ENCODE measurements around the gene AACS.
"Not testable (repeated sequence)": the region's sequence is repeated elsewhere in the genome, so short reads cannot be mapped to it uniquely, and the experiment has no call there.

Gene AACS

GRCh38 chr12:125092108-125092871 lies 27.1 kb downstream of the AACS start:
- DNase-seq (ENCODE audit: low read depth in 2 of 2) = no peak

DNA sequence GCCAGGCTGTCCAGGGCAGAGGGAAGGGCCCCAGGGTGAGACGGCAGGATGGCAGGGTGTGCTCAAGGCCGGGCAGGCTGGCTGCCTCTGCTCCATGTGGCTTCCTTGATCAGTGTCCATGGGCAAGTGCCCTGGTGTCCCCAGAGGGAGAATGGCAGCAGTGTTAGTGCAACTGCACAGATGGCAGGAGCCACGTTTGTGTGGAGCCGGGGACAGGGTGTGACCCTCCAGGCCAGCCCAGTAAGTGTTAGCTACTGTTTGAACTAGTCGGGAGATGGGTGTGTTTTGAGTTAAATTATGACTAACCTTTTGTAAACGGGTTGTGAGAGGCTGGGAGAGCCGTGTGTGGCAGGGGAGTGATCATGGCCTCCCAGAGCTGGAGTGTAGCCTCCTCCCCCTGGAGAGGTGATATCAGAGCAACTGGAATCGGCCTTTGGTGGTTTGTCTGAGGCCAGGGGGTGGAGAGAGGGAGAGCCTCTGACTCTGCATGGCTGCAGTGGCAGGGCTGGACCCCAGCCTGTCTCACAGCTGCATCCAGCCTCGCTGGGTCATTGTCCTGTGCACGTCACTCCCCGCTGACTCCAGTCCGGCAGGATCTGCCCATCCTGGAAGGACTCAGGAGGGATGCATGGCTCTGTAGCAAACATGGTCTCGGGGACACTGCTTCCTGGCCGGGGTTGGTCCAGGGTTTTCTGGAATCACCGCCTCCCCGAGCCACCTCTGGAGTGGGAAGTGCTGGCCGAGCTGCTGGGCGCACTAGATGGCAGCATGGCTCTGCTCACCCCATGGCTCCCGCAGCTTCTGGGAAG lies 27.8 kb downstream of the AACS start:
- DNase-seq (ENCODE audit: low read depth in 2 of 2) = no peak

GRCh38 chr12:125093681-125094330 lies 28.6 kb downstream of the AACS start:
- no peak for DNase-seq (ENCODE audit: low read depth in 2 of 2)

- no peak for DNase-seq (ENCODE audit: low read depth in 2 of 2)
Observed at GRCh38 chr12:125096894-125097293, 31.7 kb downstream of the AACS start.

GRCh38 chr12:125097427-125097826 lies 32.2 kb downstream of the AACS start:
- no peak for DNase-seq (ENCODE audit: low read depth in 2 of 2)

DNA sequence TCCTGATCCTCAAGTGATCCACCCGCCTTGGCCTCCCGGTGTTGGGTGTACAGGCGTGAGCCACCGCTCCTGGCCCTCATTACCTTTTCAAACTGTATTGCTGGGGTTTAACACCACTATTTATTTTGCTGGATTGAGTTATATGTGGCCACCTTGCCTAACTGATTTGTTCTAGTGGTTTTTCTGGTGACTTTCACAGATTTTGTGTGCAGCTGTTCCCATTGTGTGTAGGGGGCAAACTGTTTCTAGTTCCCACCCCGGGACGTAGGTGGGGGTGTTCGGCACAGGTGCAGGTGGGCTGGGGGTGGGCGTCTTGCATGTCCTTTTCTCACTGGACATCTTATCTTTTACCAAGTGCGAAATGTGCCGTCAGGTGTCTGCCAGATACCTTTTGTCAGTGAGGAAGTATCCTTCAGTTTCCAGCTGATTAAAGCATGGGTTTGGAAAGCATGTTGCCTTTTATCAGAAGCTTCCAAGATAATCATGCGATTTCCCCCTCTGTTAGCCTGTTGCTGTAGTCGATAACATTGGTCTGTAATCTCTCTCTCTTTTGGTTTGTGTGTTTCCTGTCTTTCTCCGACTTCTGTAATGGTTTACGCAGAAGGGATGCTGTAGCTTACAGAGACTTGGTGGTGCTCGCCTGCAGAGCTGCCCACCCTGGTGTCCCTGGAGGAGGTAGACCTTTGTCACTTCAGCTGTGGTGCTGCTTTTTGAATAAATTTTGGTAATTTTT lies 33.6 kb downstream of the AACS start:
- DNase-seq (ENCODE audit: low read depth in 2 of 2) = no peak

DNA sequence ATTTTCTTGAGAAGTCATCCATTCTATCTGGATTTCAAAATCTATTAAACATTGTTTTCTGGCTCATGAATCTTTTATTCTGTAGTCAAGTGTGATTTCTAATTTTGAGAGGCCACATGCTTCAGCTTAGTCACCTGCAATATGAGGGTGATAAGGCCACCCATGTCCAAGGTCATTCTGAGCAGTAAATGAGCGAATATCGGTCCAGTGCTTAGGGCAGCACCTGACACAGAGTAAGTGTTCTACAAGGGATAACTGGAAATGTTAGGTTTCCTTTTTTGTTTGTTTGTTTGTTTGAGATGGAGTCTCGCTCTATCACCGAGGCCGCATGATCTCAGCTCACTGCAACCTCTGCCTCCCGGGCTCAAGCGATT lies 34.2 kb downstream of the AACS start:
- DNase-seq (ENCODE audit: low read depth in 2 of 2) = no peak

DNA sequence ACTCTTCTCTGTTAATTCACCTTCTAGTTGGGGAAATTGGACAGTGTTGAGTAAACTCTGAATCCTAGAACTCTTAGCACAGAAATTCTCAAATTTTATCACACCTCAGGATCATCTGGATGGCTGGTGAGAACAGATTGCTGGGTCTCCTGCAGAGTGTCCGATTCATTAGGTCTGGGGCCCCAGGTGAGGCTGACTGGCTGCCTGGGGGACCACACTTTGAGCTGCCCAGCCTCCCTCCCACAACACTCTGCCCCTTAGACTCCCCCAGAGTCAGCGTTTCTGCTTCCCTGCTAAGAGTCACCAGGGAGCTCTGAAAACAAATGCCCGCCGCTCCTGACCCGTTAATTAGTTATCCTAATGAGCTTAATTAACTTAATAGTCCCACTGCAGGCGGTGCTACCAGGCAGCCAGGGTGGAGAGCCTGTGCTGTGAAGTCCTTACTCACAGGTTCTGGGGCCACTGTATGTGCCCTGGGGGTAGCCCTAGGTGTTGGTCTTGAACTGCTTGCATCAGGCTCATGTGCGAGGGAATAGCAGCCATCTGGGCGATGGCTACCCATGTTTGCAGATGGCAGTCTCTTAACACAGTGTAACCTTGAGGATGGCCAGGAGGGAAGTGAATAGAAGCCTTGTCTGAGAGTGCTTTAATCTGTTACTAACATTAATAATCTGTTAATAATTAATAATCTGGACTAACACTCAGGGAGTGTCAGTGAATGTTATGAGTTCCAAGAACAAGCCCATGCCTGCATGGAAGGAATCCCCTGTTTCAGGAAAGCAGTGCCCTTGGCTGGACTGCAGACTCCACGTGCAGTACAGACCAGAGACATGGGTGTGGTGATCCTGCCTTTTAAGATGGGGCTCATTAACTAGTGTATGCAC lies 35.6 kb downstream of the AACS start:
- DNase-seq (ENCODE audit: low read depth in 2 of 2) = no peak

DNA sequence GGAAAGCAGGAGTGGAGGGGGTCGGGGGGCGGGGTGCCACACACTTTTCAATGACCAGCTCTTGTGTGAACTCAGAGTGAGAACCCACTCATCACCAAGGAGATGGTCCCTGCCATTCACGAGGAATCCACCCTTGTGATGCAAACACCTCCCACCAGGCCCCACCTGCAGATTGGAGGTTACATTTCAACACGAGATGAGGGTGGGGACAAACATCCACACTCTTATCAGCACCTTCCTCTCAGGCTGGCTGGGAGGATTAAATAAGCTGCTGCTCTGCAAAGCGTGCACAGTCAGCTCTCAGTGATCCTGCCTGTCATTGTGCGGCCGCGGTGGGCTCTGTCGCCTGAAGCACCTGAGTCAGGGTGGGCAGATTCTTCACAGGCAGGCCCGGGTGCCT lies 39.7 kb downstream of the AACS start:
- DNase-seq (ENCODE audit: low read depth in 2 of 2) = no peak

- DNase-seq (ENCODE audit: low read depth in 2 of 2) = no peak
Observed at GRCh38 chr12:125105600-125105999, 40.4 kb downstream of the AACS start.

GRCh38 chr12:125110641-125111360 lies 45.6 kb downstream of the AACS start:
- DNase-seq (ENCODE audit: low read depth in 2 of 2) = no peak

DNA sequence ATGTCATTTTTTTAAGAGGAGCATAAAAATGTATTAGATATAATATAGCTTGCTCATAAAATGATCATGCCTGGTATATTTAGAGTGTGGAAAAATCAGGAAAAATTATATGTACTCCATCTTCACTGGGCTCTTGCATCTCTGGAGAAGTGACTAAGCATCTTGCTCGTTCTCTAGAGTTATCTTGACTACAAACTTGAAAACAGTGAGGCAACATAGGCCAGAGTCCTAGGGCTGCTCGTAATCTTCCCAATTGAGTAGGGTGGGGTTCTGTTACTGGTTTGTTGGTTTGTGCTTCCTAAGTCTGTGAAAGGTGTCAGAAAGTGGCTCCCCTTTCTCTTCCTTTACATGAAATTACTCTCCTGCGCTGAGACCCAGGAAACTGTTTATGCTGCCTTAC lies 46.2 kb downstream of the AACS start:
- no peak for DNase-seq (ENCODE audit: low read depth in 2 of 2)

DNA sequence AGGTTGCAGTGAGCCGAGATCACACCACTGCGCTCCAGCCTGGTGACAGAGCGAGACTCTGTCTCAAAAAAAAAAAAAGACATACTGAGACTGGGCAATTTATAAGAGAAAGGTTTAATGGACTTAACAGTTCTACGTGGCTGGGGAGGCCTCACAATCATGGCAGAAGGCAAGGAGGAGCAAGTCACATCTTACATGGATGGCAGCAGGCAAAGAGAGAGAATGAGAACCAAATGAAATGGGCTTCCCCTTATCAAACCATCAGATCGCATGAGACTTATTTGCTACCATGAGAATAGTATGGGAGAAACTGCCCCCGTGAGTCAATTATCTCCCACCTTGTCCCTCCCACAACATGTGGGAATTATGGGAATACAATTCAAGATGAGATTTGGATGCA lies 47.4 kb downstream of the AACS start:
- not testable (repeated sequence) for DNase-seq (ENCODE audit: low read depth in 2 of 2)

DNA sequence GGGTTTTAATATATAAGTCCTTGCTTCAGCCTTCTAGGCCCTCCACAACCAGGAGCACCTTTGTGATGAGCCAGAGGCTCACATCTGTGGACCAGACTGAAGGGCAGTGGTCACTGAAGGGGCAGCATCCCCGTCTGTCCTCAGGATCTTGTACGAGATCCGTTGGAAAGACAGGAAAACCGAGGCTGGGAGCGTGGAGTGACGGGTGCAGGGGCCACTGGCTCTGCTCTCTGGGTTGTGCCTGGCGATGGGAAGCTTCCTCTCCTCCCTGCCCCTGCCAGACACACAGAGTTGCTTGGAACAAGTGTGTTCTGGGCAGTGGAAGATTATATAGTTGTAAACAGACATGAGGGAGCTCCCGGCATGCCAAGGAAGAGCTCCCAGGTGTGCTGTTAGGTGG lies 48.0 kb downstream of the AACS start:
- no peak for DNase-seq (ENCODE audit: low read depth in 2 of 2)

- DNase-seq (ENCODE audit: low read depth in 2 of 2) = no peak
Observed at GRCh38 chr12:125113789-125114188, 48.6 kb downstream of the AACS start.

DNA sequence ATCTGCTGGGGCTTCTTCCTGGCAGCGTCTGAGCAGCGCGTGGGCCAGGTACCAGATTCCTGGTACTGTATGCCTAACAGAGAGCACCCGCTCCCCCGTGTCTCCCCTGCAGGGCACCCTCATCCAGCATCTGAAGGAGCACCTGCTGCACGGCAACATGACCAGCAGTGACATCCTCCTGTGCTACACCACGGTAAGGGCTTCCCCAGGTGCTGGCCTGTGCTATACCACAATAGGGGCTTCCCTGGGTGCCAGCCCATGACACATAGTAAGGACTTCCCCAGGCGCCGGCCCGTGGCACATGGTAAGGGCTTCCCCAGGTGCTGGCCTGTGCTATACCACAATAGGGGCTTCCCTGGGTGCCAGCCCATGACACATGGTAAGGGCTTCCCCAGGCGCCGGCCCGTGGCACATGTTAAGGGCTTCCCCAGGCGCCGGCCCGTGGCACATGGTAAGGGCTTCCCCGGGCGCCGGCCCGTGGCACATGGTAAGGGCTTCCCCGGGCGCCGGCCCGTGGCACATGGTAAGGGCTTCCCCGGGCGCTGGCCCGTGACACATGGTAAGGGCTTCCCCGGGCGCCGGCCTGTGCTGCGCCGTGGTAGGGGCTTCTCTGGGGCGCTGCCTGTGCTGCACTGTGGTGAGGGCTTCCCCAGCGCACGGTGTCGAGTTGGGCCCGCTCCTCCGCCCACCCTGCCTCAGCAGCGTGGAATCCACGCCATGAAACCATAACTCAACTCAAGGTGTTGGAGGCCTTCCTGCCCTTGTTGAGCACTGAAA lies 49.3 kb downstream of the AACS start:
- no peak for DNase-seq (ENCODE audit: low read depth in 2 of 2)

DNA sequence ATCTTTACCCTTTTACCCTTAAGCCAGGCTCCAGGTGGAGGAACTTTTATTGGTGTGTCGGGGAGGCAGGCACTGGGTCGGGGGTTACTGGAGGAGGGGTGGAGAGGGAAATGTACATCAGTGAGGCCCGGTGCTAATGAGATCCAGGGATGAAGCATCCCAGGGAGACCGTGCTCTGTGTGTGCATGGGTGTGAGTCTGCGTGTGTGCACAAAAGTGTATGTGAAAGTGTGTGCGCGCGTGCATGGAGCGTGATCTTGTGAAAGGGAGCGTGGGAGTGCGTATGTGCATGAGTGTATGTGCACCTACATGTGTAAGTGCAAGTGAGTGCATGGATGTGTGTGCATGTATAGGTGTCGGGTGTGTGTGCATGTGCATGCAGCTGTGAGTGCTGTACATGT lies 55.3 kb downstream of the AACS start:
- DNase-seq (ENCODE audit: low read depth in 2 of 2) = no peak

- DNase-seq (ENCODE audit: low read depth in 2 of 2) = no peak
Observed at GRCh38 chr12:125121106-125121505, 55.9 kb downstream of the AACS start.

DNA sequence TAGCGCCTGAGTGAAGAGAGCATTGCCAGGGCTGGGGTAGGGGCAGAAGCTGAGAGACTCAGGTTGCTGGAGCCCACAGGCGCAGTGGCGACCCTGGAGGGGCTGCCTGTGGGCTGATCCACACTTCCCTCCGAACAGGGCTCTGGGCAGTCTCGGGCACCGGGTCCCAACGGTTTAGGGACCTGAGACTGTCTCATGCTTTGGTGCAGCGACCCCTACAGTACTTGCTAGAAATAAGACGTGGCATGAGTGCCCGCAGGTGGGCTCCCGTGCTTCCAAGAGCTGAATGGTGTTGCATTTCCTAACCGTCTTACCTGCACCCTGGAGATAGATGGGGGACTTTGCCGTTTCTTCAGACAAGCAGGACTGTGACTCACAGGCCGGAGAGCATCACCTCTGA lies 57.4 kb downstream of the AACS start:
- DNase-seq (ENCODE audit: low read depth in 2 of 2) = no peak
